HepG2 (cell line): Measurements from ENCODE around the gene SAMD4B. TPM values are rescaled to one million over a fixed set of nuclear protein-coding genes. Genes with fewer than 3 reads are reported as not detected.

ENCODE experiments used
- ELF3 ChIP-seq: IDR thresholded peaks from 2 replicates; pipeline ENCODE4 v1.6.1; 2016; ENCODE audit warnings: missing genetic modification reagents, missing compliant biosample characterization
- ELK4 ChIP-seq: sonication (generic); formaldehyde crosslinking; IDR thresholded peaks from 2 replicates; pipeline ENCODE4 v1.9.0; 2021; ENCODE audit warnings: missing genetic modification reagents, borderline replicate concordance
- EP300 ChIP-seq, 3 experiments: sonication (generic) in 1 of 3; formaldehyde crosslinking in 1 of 3; IDR thresholded peaks; 2 replicates each; pipeline versions ENCODE4 v1.5.1 to v1.6.1; 2011 to 2020; ENCODE audit warnings: low read depth in 2 of 3, low read length in 2 of 3, borderline replicate concordance in 1 of 3, improper control_type of control experiment in 1 of 3, mild to moderate bottlenecking in 1 of 3, missing genetic modification reagents in 1 of 3, moderate library complexity in 1 of 3
- FOXA3 ChIP-seq: IDR thresholded peaks from 2 replicates; pipeline ENCODE4 v1.6.1; 2016; ENCODE audit warnings: missing genetic modification reagents, missing compliant biosample characterization
- KLF12 ChIP-seq: sonication (generic); formaldehyde crosslinking; IDR thresholded peaks from 2 replicates; pipeline ENCODE4 v1.4.0; 2020; ENCODE audit warnings: missing genetic modification reagents, borderline replicate concordance
- MIER3 ChIP-seq: IDR thresholded peaks from 2 replicates; pipeline ENCODE4 v1.6.1; 2016; ENCODE audit warnings: missing compliant biosample characterization, borderline replicate concordance
- MLLT10 ChIP-seq: sonication (generic); formaldehyde crosslinking; IDR thresholded peaks from 2 replicates; pipeline ENCODE4 v1.4.0; 2020; ENCODE audit warnings: missing genetic modification reagents
- NPAS2 ChIP-seq: sonication (generic); formaldehyde crosslinking; IDR thresholded peaks from 2 replicates; pipeline ENCODE4 v1.8.0; 2022; ENCODE audit warnings: mild to moderate bottlenecking, missing genetic modification reagents, borderline replicate concordance
- SPEN ChIP-seq: sonication (generic); formaldehyde crosslinking; IDR thresholded peaks from 2 replicates; pipeline ENCODE4 v1.5.1; 2020; ENCODE audit warnings: low read depth, mild to moderate bottlenecking, missing genetic modification reagents
- THAP8 ChIP-seq: sonication (generic); formaldehyde crosslinking; IDR thresholded peaks from 2 replicates; pipeline ENCODE4 v1.5.1; 2020; ENCODE audit warnings: missing genetic modification reagents, mild to moderate bottlenecking, borderline replicate concordance
- TIGD3 ChIP-seq: sonication (generic); formaldehyde crosslinking; IDR thresholded peaks from 2 replicates; pipeline ENCODE4 v1.5.1; 2020; ENCODE audit warnings: mild to moderate bottlenecking, missing genetic modification reagents, borderline replicate concordance
- ZBTB3 ChIP-seq: sonication (generic); formaldehyde crosslinking; IDR thresholded peaks from 2 replicates; pipeline ENCODE4 v1.4.0; 2020; ENCODE audit warnings: low read depth, mild to moderate bottlenecking, moderate library complexity, missing genetic modification reagents, borderline replicate concordance
- ZBTB49 ChIP-seq: sonication (generic); formaldehyde crosslinking; IDR thresholded peaks from 2 replicates; pipeline ENCODE4 v1.4.0; 2020; ENCODE audit warnings: missing genetic modification reagents, borderline replicate concordance
- ZNF17 ChIP-seq: sonication (generic); formaldehyde crosslinking; IDR thresholded peaks from 2 replicates; pipeline ENCODE4 v1.5.0; 2020; ENCODE audit warnings: mild to moderate bottlenecking, missing genetic modification reagents
- ZNF234 ChIP-seq: sonication (generic); formaldehyde crosslinking; conservative IDR thresholded peaks from 2 replicates; pipeline ENCODE4 v1.5.1; 2020; ENCODE audit warnings: mild to moderate bottlenecking, missing genetic modification reagents
- ZNF687 ChIP-seq: sonication (generic); formaldehyde crosslinking; IDR thresholded peaks from 2 replicates; pipeline ENCODE4 v1.5.1; 2020; ENCODE audit warnings: mild to moderate bottlenecking, missing genetic modification reagents, moderate library complexity
- ZSCAN20 ChIP-seq: sonication (generic); formaldehyde crosslinking; IDR thresholded peaks from 2 replicates; pipeline ENCODE4 v1.4.0; 2020; ENCODE audit warnings: missing genetic modification reagents, mild to moderate bottlenecking, borderline replicate concordance
- polyA plus RNA-seq, 8 experiments: library from polyadenylated mRNA; depleted of rRNA in 3 of 8; stranded (reverse) in 7 of 8; unstranded in 1 of 8; fragments of >200 nt; fragmentation: Illumina TruSeq in 4 of 8; extraction: Trizol in 4 of 8; gene quantifications; 2 replicates each; pipeline versions ENCODE4 v1.2.1 to v1.2.3, GENCODE V29; 2011 to 2016; ENCODE audit warnings: low read depth in 4 of 8, missing spikeins in 1 of 8, mixed read lengths in 1 of 8; ENCODE audit not compliant: insufficient read depth in 1 of 8
- total RNA-seq, 5 experiments: library from RNA; depleted of rRNA; stranded (reverse); fragments of >200 nt; fragmentation: Illumina TruSeq; extraction: Trizol; gene quantifications; 2 replicates each; pipeline ENCODE4 v1.2.3, GENCODE V29; 2016; ENCODE audit warnings: low read depth in 1 of 5

SAMD4B gene
- total and polyA plus RNA-seq, 2 of the 13 experiments (the other 11 are each of a cell fraction or from before 2014, with no cell fraction given) = 26.0 to 31.8 TPM

- TF ChIP-seq ZSCAN20 (no peak), EP300 (IDR thresholded peaks at IDR 0.05; ENCODE audit: low read depth in 2 of 2, low read length in 2 of 2) (peak; percentile 45 to 66; a peak in 3 of 4 replicates), EP300 (CRISPR knock-in tag; IDR thresholded peaks at IDR 0.05; ENCODE audit: borderline replicate concordance) (no peak; the same call in 1 of the 2 replicates), THAP8 (CRISPR knock-in tag) (no peak), TIGD3 (CRISPR knock-in tag) (no peak), NPAS2 (CRISPR knock-in tag) (no peak), ZNF687 (peak; percentile 82), ELF3 (CRISPR knock-in tag) (peak; percentile 96), MIER3 (CRISPR knock-in tag) (peak; percentile 90), KLF12 (CRISPR knock-in tag) (0 out of 2 replicates have a peak, but pooled peaks have one; percentile 20), ZNF234 (CRISPR knock-in tag) (no peak), SPEN (CRISPR knock-in tag) (peak; percentile 91), FOXA3 (CRISPR knock-in tag) (peak; percentile 81), ELK4 (CRISPR knock-in tag) (no peak), ZBTB3 (CRISPR knock-in tag) (no peak), MLLT10 (CRISPR knock-in tag) (no peak), ZBTB49 (CRISPR knock-in tag) (no peak), ZNF17 (no peak)
These were observed 55.4 kb downstream of the SAMD4B start (continued) for GRCh38 chr19:39397360-39398296.
